Measurements from ENCODE around the gene AKR1C2.

Gene AKR1C2

GRCh38 chr10:4939224-4940072 lies 64.2 kb downstream of the AKR1C2 start:
- DNase-seq (ENCODE audit: low read depth) = no peak
- TF ChIP-seq CTCF (IDR thresholded peaks at IDR 0.05; ENCODE audit: low read length, missing control alignments) = no peak
- H3K4me3 ChIP-seq (replicated peaks; ENCODE audit: low read depth, low read length) = no peak overlapping the region

Measured in fibroblast of pulmonary artery (primary cell).